ENCODE results near the gene TCF7. TPM values are rescaled to one million over a fixed set of nuclear protein-coding genes. Genes with fewer than 3 reads are reported as not detected.

The TCF7 gene
- polyA plus RNA-seq (2011; rRNA removed) (0.78 and 0.86 TPM in 2 replicates), polyA minus RNA-seq (2011; rRNA and poly(A)+ RNA removed) (1.7 and 3.7 TPM in 2 replicates)

DNA sequence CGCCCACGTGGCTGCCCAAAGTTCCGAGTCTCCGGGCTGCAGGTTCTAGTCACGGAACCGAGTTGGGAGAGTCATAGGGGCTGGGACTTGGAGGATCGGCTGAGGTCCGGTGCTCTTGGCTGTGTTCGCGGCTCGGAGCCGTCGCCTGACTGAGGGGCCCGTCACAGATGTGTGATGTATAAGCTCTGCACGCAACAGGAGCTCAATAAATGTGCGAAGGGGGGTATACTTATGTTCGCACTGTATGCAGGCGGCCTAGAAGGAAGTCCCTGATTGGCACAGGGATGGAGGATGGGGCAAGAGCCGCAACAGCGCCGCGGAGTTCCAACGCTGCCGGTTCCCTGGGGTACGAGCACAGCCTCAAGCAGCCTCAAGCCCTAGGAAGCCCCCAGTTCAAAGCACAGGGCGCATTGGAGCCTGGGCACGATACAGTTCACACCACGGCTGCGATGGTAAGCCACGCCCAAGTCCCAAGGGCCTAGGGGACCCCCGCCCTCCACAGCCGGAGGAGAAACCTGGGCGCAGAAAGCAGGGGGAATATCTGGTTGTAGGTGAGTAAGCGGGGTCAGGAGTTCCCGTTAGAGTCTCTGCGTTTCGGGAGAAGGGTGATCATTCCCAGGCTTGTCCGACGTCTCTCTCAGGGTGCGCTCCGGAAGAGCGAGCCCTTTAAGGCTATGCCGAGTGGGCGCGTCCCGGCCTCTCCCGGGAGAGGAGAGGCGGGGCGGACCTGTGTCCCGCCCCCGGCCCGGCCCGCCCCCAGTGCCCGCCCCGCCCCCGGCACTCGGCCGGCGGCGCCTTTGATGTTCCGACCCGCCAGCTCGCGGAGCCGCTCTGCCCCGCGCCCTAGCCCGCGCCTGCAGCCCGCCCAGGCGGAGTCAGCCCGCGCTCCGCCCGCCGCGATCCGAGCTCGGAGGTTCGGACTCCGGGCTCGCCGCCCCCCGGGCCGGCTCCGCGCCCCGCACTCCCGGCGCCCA lies at the start of gene TCF7:
Gene TCF7 (plus strand): TSS at position 780 of the 974 bp plus-strand sequence. CDS start 226 bp downstream, outside the sequence.
- Histone ChIP-seq H3K4me3 (ENCODE audit: low read depth, low read length) (peak within 1 kb of the TSS; percentile 43), H3K36me3 (ENCODE audit: control insufficient read depth, insufficient read depth, low read length) (no peaks in the 10 kb centered on the region), H3K27me3 (ENCODE audit: control insufficient read depth, insufficient read depth, low read length) (peaks cover 4% of the 10 kb centered on the region)
- DNase-seq (ENCODE audit: low read depth) = no peak
- CTCF ChIA-PET = interaction anchor here (0.6 to 6.7 kb wide), 8 partner anchors 10 to 74 kb away, joined by 3 to 51 read pairs (median 4); no protein-coding TSS in a partner anchor
- POLR2A ChIA-PET = no interaction called here
- TF ChIP-seq, protein P1, sequence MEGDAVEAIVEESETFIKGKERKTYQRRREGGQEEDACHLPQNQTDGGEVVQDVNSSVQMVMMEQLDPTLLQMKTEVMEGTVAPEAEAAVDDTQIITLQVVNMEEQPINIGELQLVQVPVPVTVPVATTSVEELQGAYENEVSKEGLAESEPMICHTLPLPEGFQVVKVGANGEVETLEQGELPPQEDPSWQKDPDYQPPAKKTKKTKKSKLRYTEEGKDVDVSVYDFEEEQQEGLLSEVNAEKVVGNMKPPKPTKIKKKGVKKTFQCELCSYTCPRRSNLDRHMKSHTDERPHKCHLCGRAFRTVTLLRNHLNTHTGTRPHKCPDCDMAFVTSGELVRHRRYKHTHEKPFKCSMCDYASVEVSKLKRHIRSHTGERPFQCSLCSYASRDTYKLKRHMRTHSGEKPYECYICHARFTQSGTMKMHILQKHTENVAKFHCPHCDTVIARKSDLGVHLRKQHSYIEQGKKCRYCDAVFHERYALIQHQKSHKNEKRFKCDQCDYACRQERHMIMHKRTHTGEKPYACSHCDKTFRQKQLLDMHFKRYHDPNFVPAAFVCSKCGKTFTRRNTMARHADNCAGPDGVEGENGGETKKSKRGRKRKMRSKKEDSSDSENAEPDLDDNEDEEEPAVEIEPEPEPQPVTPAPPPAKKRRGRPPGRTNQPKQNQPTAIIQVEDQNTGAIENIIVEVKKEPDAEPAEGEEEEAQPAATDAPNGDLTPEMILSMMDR (IDR thresholded peaks at IDR 0.05; ENCODE audit: insufficient read depth, low read depth, low read length) = no peak

DNA sequence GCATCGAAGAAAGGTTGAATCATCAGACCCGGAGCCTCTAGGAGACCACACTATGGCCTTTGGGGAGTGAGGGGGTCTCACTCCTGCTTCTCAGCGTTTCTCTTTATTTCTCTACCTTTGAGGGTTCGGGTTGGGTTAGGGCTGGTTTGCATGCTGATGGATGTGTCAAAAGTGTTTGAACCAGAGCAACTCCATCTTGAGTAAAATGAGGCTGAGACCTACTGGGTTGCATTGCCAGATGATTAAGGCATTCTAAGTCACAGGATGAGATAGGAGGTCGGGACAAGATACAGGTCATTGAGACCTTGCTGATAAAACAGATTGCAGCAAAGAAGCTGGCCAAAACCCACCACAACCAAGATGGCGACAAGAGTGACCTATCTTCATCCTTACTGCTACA lies 44.9 kb upstream of the TCF7 start:
- Histone ChIP-seq H3K36me3 (ENCODE audit: control insufficient read depth, insufficient read depth, low read length) (no peaks in the 10 kb centered on the region), H3K4me3 (ENCODE audit: low read depth, low read length) (no peak overlapping the region), H3K27me3 (ENCODE audit: control insufficient read depth, insufficient read depth, low read length) (peaks cover 24% of the 10 kb centered on the region)
- ChIA-PET CTCF (no interaction called here), POLR2A (no interaction called here)
- no peak for DNase-seq (ENCODE audit: low read depth)
- TF ChIP-seq, protein P1 (IDR thresholded peaks at IDR 0.05; ENCODE audit: insufficient read depth, low read depth, low read length) = no peak

DNA sequence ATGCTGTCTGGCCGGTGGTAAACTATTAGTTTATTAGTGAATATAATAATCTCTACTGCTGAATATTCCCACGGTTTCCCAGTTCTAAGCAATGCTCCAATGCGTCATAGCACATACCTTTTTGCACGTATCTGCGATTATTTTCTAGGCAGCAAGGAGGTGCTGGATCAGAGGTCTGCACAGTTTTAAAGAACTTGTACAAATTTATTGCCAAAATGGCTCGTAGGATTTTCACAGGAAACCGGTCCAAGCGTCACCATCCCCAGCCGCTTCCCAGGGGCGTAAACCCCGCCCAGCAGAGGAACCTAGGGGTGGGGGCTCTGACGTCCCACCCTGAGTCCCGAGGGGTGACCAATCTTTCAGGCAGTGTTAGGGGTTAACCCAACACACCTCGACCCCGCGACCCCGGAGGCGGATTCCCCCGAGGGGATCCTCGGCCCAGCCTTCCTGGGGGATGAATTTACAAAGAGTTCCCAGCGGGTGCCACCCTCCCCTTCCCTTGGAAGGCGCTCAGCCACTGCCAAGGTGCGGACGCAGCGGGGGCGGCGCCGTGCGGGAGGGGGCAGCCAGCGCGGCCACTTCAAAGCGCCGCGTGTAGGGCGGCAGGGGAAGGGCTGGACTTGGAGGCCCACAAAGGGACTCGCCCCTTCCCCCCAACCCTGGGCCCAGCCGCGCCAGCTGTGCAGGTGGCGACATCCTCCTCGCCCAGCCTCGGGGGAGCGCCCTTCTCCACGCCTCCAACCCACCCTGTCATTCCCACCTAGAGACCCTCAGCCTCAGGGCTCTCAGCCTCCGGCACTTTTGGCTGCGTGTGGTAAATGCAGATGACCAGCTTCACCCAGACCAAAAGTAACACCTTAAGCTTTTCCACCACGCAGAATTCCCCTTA lies 43.5 kb upstream of the TCF7 start:
- Histone ChIP-seq H3K27me3 (ENCODE audit: control insufficient read depth, insufficient read depth, low read length) (peaks cover 24% of the 10 kb centered on the region), H3K4me3 (ENCODE audit: low read depth, low read length) (peak overlapping the region; percentile 28), H3K36me3 (ENCODE audit: control insufficient read depth, insufficient read depth, low read length) (no peaks in the 10 kb centered on the region)
- TF ChIP-seq, protein P1 (IDR thresholded peaks at IDR 0.05; ENCODE audit: insufficient read depth, low read depth, low read length) = 0 out of 2 replicates have a peak, but pooled peaks have one; percentile 6
- no peak for DNase-seq (ENCODE audit: low read depth)
- ChIA-PET CTCF (no interaction called here), POLR2A (no interaction called here)

DNA sequence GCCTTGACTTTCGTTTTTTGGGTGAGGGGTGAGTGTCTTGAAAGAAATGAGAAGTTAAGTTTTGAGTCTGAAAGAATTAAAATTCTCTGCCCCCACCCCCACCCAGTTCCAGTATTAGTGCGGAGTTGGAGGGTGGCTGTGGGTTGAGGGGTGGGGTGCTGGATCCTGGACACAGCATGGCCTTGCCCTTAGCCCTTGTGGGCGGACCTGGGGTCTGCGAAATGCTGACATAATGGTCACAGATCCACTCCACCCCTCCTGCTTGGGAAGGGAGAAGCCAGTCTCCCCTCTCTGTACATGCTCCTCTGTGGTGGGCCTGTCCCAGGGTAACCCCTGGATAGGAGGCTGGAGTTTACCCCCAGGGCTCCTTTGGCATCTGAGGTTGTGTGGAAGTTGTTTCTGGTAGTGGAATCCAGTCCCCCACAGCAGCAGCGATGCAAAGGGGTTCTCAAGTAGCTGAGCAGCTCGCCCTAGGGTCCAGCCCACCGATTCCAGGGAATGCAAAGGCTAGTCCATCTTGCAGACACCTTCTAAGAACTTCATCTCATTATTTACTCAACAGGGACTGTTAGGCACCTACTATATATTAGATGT lies 42.8 kb upstream of the TCF7 start:
- TF ChIP-seq, protein P1 (IDR thresholded peaks at IDR 0.05; ENCODE audit: insufficient read depth, low read depth, low read length) = no peak
- Histone ChIP-seq H3K4me3 (ENCODE audit: low read depth, low read length) (no peak overlapping the region), H3K27me3 (ENCODE audit: control insufficient read depth, insufficient read depth, low read length) (peaks cover 24% of the 10 kb centered on the region), H3K36me3 (ENCODE audit: control insufficient read depth, insufficient read depth, low read length) (no peaks in the 10 kb centered on the region)
- POLR2A ChIA-PET = no interaction called here
- CTCF ChIA-PET = interaction anchor here (0.7 kb wide), 1 partner anchor 32 kb away, joined by 3 read pairs; no protein-coding TSS in a partner anchor
- DNase-seq (ENCODE audit: low read depth) = no peak

All from BJ (cell line).